GM06990 (cell line): ENCODE results near the gene SLC23A3.

Experiments used
- DNase-seq: peaks from one replicate; pipeline ENCODE4 v3.0.0-alpha.2; 2011; ENCODE audit not compliant: insufficient read length; ENCODE audit errors: extremely low read depth
- H3K27me3 ChIP-seq: replicated peaks from 2 replicates; pipeline ENCODE4 v1.6.0; 2011; ENCODE audit warnings: low read length; ENCODE audit not compliant: control insufficient read depth, insufficient read depth
- H3K36me3 ChIP-seq: 2 replicates; pipeline ENCODE4 v1.5.1; 2011; ENCODE audit warnings: low read length; ENCODE audit not compliant: control insufficient read depth, insufficient read depth
- H3K4me3 ChIP-seq: replicated peaks from 2 replicates; pipeline ENCODE4 v1.5.1; 2011; ENCODE audit warnings: low read depth, mild to moderate bottlenecking, control low read depth, low read length
- TF ChIP-seq, protein P1 (sequence below): IDR thresholded peaks from 2 replicates; pipeline ENCODE4 v1.5.1; 2011; ENCODE audit warnings: low read length, control low read depth, mild to moderate bottlenecking, inconsistent platforms; ENCODE audit not compliant: insufficient read depth, poor library complexity, severe bottlenecking

Gene SLC23A3

GRCh38 chr2:219214786-219215185 lies 45.0 kb upstream of the SLC23A3 start:
- peaks cover 9% of the 10 kb centered on the region for H3K36me3 ChIP-seq

GRCh38 chr2:219214141-219214540 lies 44.3 kb upstream of the SLC23A3 start:
- TF ChIP-seq, protein P1, sequence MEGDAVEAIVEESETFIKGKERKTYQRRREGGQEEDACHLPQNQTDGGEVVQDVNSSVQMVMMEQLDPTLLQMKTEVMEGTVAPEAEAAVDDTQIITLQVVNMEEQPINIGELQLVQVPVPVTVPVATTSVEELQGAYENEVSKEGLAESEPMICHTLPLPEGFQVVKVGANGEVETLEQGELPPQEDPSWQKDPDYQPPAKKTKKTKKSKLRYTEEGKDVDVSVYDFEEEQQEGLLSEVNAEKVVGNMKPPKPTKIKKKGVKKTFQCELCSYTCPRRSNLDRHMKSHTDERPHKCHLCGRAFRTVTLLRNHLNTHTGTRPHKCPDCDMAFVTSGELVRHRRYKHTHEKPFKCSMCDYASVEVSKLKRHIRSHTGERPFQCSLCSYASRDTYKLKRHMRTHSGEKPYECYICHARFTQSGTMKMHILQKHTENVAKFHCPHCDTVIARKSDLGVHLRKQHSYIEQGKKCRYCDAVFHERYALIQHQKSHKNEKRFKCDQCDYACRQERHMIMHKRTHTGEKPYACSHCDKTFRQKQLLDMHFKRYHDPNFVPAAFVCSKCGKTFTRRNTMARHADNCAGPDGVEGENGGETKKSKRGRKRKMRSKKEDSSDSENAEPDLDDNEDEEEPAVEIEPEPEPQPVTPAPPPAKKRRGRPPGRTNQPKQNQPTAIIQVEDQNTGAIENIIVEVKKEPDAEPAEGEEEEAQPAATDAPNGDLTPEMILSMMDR, result no peak
- H3K36me3 ChIP-seq, result peaks cover 12% of the 10 kb centered on the region
- H3K27me3 ChIP-seq, result no peaks in the 10 kb centered on the region
- DNase-seq, result no peak
- no peak overlapping the region for H3K4me3 ChIP-seq

More at GRCh38 chr2:219214786-219215185, 45.0 kb upstream of the SLC23A3 start:
- H3K4me3 ChIP-seq, result no peak overlapping the region
- H3K27me3 ChIP-seq, result no peaks in the 10 kb centered on the region
- no peak for DNase-seq
- TF ChIP-seq, protein P1, result no peak

DNA sequence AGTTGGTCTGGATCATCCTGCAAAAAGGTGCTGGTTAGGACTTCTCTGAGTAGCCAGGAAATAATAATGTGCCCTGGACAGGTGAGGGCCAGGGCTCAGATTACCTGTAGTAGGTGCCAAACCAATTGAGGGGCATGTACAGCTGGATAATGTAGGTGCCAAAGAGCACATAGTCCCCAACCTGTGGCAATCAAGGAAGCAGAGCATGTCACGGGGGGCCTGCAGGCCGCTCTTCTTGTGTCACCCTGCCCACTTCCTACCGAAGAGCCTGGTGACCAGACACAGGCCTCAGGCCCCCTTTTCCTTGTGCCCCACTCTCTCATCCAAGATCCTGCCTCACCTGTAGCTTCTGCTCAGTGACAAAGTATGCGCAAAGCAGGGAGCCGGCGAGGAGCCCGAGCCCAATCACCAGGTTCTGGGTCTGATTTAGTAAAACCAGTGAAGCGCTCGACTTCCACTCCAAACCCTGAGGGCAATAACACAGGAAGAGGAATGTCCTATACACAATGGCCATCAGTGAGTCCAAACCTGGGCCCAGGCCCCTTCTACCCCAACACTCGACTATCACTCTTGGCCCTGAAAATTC lies 43.8 kb upstream of the SLC23A3 start:
- H3K27me3 ChIP-seq, result no peaks in the 10 kb centered on the region
- no peak overlapping the region for H3K4me3 ChIP-seq
- peaks cover 15% of the 10 kb centered on the region for H3K36me3 ChIP-seq
- no peak for DNase-seq
- TF ChIP-seq, protein P1, result no peak

DNA sequence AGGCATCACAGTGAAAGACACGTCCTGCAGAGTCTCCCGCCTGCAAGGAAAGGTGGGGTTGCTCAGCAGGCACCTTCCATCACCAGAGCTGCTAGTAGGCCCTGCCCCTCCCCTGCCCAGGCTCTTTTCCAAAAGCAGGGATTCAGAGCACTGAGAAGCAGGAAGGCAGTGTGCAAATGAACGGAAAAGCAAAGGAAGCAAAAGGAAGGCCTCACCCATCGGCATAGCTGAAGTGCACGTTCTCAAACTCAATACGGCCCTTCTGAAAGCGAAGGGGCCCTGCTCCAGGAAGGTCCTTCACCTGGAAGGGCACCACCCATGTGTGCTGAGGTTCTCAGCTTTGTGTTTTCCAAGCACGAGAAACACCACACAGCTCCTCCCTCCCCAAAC lies 43.2 kb upstream of the SLC23A3 start:
- peaks cover 17% of the 10 kb centered on the region for H3K36me3 ChIP-seq
- DNase-seq, result no peak

GRCh38 chr2:219210886-219211362 lies 41.1 kb upstream of the SLC23A3 start:
- DNase-seq, result no peak
- no peaks in the 10 kb centered on the region for H3K27me3 ChIP-seq
- H3K4me3 ChIP-seq, result no peak overlapping the region
- H3K36me3 ChIP-seq, result peaks cover 15% of the 10 kb centered on the region
- TF ChIP-seq, protein P1, result no peak

More for the DNA sequence above, 43.2 kb upstream of the SLC23A3 start:
- TF ChIP-seq, protein P1, result no peak
- H3K4me3 ChIP-seq, result no peak overlapping the region
- no peaks in the 10 kb centered on the region for H3K27me3 ChIP-seq

- H3K36me3 ChIP-seq, result peaks cover 15% of the 10 kb centered on the region
- H3K4me3 ChIP-seq, result no peak overlapping the region
- TF ChIP-seq, protein P1, result no peak
- no peak for DNase-seq
- H3K27me3 ChIP-seq, result no peaks in the 10 kb centered on the region
Measured at GRCh38 chr2:219210196-219210885, 40.5 kb upstream of the SLC23A3 start.
